ENCODE data around the gene CAMK4.

Gene CAMK4

DNA sequence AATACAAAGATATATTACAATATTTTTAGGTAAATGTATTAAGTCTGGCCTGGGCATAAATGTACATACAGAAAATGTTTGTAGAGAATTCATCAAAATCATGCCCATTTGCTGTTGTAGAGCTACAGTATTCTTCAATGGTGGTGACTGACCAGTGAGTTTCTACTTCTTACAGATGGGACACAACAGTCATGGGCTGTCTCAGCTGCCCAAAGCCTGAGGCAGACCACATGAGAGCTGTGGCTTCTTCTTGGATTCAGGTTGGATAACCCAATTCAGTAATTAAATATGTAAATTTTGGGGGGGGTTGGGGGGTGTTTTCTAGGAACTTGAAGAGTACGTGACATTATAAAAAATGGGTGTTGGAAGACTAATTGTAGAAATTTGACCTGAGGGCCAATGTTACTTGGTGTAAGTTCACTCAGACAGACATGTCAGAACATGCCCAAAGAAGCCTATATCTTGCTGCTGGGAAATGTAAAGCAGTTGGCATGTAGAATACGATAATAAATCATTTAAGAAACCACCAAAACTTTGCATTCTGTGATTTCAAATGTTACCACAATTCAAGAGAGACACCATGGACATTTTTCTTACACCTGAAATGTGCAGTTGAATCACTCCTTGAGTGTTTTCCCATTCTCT is 270.3 kb downstream of the CAMK4 start:
- DNase-seq (ENCODE audit: low spot score) = no peak

DNA sequence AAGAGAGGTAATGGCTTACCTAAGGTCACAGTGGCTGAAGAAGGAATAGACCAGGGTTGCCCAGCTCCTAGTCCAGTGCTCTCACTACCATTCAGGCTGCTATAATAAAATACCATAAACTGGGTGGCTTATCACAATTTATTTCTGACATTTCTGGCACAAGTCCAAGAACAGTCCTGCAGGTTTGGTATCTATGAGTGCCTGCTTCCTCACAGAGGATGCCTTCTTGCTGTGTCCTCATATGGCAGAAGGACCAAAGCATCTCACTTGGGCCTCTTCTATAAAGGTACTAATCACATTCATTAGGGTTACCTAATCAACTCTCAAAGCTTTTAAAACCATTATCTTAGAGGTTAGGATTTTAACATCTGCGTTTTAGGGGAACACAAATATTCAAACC is 271.0 kb downstream of the CAMK4 start:
- no peak for DNase-seq (ENCODE audit: low spot score)

DNA sequence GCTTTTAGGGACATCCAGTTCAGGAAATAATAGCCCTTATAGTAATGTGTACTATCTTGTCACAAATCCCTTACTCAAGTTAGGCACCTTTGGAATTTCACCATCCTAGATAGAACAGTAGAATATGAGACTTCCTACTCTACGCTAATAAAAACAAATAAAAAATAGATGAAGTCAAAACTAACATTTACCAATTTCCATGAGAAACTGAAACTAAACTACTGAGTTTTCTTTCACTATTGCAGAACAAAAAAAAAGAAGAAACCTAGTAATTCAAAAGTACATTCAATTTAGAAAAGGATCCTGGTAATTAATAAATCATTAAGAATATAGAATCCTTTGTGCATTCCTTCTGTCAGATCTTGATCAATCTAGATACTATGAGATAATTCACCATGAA is 274.2 kb downstream of the CAMK4 start:
- no peak for DNase-seq (ENCODE audit: low spot score)

DNA sequence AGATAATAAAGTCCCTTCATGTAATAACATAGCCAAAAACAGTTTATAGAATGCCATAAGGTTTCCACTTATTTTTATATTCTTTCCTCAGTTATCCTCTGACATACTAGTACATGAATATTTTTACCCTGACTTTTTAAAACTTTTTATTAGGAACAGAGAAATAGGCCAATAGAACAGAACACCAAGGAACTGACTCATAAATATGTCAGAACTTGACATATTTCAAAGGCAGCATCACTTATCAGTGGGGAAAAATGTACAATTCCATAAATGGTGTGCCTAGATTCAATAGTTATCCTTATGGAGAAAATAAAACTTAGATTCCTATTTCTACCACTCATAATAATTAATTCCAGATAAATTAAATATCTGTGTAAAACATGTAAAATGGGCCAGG is 278.8 kb downstream of the CAMK4 start:
- DNase-seq (ENCODE audit: low spot score) = no peak

DNA sequence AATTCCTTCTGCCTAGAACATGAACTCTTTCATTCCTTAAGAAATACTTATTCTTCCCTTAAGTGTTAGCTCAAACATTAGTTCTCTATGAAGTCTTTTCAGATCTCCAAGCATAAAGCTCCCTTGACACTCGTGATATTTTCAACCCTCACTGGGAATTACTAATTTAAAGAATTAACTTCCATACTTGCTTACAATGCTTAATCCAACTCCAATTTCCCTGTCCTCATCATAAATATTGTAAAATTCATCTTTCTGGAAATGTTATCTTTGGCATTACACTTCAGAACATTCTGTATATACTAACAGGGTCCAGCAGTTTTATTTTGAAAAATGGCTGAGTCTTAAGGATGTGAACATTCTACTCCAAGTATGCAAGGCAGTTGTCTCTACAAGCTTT is 280.9 kb downstream of the CAMK4 start:
- DNase-seq (ENCODE audit: low spot score) = no peak

DNA sequence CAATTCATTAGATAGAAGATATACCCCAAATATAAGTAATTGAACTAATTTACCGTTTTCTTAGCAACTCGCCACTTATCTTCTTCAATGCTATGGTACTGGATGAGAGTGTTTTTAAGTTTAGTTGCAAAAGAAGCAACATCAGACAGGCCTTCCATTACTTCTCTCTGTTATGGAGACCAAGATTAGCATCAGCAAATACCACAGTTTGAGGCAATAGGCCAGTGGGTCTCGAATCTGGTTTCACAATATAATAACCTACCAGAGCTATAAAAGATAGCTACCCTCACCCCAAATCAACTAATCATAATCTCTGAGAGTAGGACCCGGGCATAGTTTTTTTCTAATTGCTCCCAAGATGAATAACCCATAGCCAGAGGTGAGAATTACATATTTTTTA is 283.1 kb downstream of the CAMK4 start:
- no peak for DNase-seq (ENCODE audit: low spot score)

DNA sequence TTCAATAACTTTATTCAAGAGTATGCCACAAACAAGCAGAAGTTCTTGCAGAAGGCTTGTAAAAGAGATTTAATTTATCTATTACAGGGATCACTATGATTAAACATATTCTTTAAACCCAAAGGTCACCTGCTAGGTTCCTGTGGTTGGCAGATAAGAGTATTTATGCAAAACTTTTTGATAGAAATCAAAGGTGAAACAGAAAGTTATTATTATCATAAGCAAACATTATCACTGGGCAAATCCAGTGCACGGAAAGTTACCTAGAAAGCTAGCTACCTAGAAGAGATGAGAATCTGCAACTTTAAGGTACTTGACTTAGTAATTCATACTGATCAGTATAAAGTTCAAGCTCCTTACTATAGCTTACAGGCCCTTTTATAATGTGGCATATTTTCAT is 284.9 kb downstream of the CAMK4 start:
- no peak for DNase-seq (ENCODE audit: low spot score)

DNA sequence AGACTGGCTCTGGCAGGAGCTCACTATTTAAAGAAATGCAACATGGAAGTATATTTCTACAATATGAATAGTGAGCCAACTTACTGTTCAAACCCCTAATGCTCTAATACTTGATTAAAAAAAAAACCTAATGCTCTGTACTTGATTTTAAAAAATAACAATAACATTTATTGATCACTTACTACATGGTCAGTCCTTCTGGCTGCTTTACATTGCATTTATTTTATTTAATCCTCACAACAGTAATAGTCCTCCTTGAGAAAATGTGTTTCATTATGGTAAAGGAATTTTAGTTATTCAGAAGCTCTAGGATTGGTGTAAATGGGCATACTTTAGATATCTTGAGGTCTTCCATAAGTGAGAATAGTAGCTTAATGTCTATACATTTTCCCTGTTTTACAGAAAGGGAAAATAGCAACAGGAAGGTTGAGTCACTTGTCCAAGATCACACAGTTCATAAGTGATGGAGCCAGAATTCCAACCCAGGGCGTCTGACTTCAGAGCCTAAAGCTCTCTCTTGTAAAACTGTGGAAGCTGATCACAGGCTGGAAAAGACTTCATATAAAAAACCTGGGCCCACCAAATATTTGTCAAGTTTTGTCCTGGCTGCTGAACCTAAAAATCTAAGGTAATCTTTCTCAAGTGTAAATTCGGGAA is 287.1 kb downstream of the CAMK4 start:
- no peak for DNase-seq (ENCODE audit: low spot score)

DNA sequence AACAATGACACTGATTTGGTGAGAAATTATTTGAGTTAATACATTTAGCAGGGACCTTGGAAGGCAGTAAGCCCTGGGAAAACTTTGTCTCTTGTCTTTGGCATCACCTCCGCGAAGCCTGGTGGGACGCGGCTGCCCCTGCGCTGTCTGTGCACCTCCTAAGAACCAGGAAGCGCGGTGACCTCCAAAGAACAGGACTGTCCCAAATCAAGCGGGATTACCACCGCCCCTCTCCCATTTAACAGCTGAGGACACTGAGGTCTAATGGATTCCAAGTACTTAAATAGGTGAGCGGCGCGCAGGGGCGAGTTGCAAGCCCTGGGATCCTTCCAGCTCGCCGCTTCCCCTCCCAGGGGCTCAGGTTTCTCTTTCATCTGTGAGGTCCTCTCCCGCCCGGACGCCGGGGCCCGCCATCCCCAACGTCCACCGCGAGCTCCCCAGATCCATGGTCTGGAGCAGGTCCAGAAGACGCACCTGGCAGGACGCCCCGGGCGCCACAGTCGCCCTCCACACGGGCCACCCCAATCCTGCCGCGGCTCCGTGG is 287.7 kb downstream of the CAMK4 start:
- DNase-seq (ENCODE audit: low spot score) = peak; percentile 67

DNA sequence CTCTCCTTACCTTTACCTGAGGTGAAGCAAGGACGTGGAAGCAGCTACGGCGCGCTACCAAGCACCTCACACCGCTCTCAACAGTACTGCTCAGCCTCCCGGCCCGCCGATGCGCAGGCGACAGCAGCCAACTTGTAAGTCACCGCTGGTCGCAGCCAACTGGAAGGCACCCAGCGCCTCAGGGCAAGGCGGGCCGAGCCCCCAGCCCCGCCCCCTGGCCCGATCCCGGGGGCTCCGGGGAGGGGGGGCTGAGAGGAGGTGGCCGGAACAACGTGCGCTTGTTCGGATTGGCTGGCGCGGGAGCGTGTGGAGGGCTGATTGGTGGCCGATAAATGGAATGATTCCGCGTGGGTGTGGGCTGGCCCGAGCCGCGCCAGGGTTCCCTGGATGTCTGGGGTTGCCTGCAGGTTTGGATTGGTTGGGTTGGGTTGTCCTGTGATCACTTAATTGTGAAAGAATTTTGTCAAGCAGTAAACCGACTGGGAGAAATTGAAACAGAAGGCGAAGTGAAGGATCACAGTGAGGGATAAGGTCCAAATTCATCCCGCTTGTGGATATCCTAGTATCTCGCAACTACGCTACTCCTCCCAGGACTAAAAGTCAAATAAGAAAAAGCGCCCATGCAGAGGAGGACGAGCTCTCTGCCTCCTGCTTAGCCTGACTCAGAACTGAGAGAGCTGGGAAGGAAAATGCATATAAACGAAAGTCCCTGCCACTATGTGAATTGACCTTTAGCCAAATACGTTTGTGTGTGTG is 288.4 kb downstream of the CAMK4 start, which contains the start of gene STARD4:
Gene STARD4, minus strand, starts transcription at position 161 of the 756 bp plus-strand sequence. CDS start 5,102 bp downstream, outside the sequence.
- peak; percentile 97 for DNase-seq (ENCODE audit: low spot score)

DNA sequence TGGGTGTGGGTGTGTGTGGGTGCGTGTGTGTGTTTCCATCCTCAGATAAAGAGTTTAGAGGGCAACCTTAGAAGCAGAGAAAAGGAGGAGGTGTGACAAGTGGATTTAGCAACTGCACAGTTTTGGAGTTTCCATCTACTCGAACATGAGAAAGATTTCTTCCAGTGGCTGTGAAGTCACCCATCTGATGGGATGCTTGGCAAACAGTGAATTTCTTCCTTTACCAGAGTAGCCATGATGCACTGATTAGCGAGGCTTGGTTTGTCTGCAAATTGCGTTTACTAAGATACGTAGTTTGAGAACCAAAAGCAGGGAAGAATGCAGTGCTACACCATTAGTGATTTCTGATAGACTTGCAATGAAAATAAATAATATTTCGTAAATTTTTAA is 288.9 kb downstream of the CAMK4 start:
- no peak for DNase-seq (ENCODE audit: low spot score)

DNA sequence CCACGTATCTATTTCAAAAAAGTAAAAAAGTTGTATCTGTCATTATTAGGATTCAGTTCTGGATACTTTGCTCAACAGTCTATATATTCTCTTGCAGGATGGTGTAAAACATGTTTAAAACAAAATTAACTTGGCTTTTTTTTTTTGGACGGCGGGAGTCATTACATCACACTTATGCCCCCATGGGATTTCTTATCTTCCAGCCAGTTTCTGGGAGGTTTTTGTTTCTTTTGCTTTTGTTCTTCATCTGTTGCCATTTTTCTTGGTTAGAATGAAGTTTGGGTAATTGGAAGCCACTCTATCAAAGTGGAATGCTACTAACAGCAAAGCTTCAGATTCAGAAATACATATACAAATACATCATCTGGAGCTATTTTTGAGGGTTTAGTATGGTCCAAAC is 289.9 kb downstream of the CAMK4 start:
- DNase-seq (ENCODE audit: low spot score) = no peak

DNA sequence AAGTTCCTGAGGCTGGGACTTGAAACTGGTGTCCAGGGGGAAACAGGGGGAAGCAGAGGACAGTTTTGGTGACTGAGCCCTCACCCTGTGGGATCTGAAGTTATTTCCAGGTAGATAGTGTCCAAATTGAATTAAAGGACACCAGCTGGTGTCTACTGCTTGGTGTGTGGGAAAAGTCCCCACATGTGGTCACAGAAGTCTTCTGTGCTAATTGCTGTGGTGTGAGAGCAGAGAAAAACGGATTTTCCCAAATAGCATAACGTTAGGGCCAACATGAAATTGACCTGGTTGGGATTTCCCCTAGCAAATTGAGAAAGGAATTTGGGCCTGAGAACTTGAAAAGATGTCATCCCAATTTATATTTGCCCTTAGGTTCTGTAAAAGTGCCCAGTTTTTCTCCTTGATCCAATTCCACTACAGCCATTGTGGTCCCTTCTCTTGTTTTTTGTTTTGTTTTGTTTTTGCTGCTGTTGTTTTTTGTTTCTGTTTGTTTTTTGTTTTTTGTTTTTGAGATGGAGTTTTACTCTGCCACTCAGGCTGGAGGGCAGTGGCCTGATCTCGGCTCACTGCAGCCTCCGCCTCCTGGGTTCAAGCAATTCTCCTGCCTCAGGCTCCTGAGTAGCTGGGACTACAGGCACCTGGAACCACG is 293.8 kb downstream of the CAMK4 start:
- no peak for DNase-seq (ENCODE audit: low spot score)

DNA sequence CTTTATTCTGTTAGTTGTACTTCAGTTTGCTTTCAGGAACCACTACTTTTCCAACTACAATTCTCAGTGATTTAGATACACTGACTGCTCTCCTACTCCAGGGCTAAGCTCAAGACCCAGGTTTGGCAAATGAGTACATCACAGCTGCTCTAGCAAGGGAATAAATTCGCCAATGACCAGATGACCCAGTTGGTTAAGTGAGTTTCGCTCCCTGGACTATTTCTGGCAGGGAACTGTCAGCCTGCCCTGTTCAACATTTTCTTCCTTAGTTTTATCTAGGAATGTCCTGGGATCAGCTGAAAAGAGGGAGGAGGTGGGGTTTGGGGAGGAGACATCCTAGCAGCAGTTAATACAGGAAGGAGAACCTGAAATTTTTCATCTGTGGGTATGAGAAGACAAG is 294.6 kb downstream of the CAMK4 start:
- no peak for DNase-seq (ENCODE audit: low spot score)

DNA sequence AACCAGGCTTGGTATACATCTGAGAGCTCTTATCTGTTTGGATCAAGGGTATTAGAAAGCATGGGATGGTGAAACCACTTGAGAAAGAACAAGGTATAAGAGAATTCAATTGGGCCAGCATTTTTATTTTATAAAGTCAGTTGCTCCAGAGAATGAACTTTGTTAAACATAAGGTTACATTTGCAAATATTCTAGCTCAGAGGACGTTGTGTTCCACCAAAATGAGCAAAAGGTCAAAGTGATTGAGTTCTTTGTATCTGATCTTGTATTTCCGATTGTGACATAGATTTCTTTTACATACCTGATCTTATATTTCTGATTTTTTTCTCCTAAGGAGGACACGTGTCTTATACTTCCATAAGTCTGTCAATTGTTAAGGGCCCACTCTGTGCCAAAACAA is 296.7 kb downstream of the CAMK4 start:
- DNase-seq (ENCODE audit: low spot score) = no peak

DNA sequence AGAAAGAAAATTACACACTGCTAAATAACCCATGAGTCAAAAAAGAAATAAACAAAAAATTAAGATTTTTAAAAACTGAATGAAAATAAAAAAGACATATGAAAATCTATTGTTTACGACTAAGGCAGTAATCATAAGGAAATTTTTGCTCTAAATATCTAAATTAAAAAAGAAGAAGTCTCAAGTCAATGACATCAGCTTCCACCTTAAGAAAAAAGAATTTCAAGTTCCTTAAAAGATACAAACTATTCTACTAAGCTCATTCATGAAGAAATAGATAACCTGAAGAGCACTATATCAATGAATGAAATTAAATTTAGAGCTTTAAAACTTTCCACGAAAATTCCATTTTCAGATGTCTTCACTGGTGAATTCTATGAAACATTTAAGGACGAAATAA is 303.9 kb downstream of the CAMK4 start:
- DNase-seq (ENCODE audit: low spot score) = no peak

DNA sequence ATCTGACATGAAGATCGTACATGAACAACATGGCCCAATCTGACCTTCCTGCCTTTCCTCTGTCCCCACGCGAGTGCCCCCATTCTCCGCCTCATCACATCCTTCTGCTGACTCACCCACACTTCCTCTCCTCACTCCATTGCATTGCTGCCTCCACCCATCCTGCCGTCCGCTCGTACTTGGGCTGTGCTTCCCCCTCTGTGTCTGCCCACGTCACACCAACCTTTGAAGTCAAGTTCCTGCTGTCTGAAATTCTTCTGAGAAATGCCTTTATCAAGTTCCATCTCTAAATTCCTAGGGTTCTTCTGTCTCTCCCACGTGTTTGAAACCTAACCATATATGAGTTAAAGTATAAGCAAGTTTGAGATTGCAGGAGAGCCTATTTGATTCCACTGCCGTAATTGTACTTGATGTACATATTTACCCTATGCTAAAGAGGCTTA is 306.1 kb downstream of the CAMK4 start:
- no peak for DNase-seq (ENCODE audit: low spot score)

DNA sequence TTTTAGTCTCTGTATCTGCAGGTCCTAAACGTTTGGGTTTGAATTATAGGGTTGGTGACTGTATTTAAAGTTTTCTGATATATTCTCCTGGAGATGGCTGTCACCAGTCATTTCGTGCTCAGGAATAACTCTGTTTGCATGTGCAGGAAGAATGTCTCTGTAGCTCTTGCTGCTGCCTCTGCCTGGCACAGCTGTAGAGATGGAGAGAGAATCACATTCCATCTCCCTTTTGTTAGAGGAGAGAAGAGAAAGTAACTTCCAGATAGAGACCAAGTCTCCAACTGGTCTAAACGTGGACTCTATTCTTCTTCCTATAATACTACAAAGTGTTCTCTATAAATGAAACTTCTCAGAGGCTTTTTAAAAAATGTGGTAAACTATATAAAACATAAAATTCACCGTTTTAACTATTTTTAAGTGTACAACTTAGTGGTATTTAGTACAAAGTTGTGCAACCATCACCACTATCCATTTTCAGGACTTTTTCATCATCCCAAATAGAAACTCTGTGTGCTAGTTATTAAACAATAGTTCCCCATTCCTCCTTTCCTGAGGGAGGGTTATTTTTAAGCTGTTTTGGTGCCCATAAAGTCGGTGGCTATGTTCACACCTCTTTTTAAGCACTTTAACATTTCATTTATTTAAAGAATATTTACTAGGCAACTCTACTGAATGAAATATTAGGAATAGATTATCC is 308.9 kb downstream of the CAMK4 start:
- no peak for DNase-seq (ENCODE audit: low spot score)

DNA sequence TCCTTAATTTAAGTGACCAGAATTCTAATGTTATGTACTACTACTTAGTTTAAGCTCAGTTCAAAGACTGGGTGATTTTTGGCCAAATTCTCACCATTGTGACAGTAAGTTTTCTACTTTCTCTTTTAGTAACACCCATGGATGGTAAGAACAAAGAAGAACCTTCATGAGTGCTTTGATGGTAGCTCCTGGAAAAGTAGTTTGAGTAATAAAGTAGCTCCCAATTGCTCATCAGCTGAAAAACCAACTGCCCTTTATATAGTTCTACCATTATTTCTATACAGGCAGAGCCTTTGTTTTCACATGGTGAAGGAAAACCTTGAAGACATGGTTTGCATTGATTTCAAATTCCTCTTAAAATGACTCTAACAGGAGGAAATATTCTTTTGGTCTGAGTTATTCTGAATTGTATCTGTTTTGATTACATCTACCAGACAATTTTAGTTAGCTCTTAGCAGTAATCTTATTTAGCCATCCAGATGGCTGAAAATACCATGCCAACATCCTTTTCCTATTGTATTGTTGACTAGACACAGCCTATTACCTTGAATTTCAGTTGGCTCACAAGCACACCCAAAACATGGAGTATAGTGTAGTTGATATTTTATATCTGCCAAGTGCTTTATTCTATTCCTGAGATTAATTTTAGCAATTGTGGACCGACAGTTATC is 311.8 kb downstream of the CAMK4 start:
- DNase-seq (ENCODE audit: low spot score) = no peak

DNA sequence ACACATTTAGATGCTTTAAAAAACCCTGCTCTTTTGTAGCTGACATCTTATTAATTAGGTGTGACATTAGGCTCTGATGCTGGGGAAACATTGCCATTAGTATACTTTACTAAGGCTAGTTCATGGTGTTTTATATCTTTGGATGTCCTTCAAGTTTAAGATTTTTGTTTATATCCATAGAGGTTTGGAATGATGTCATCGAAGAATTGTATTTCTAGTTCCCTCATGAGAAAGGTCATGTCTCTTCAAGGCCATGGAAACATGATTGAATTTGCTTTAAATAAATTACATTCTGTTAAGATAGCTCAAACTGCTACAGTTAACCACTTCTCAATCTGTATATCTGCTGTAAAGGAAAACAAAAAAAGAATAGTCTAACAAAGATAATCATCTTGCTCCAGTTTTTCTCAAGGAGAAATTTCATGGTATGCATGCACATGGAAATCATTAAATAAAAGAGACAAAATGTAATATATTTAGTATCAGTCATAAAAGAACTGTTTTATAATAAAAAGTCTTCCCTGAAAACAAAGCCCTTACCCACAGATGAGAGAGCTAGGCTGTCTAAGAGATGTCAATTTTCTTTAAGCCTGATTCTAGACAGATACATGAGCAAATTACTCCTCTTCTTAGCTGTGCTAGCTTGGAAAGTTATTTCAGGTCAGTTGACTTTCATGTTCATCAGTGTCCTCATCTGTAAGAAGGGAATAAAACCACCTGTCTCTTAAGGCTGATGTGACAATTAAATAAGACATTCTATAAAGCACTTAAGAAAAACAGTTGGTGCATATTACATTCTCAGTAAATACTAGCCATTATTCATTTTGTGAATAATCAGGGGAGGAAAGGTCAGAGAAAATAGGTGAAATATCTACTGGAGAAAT is 313.2 kb downstream of the CAMK4 start:
- DNase-seq (ENCODE audit: low spot score) = no peak
